HEK293 (cell line): ENCODE results near the gene EIF2S1.
A peak's percentile ranks its signal among the peaks of the same experiment; 100 is the strongest.

Source experiments
- CTCF ChIA-PET: fragments of 350-600 bp; formaldehyde crosslinking; extraction: SDS; loops from one replicate; lab custom pipeline; 2021; ENCODE audit warnings: antibody characterized with exemption; lab: Yijun Ruan, JAX
- POLR2A ChIA-PET: fragments of 300-600 bp; formaldehyde crosslinking; extraction: SDS; loops from one replicate; lab custom pipeline; 2020; ENCODE audit warnings: antibody characterized with exemption, inconsistent platforms; lab: Yijun Ruan, JAX
- H3K27ac ChIP-seq: fragments of 200-500 bp; sonication (Bioruptor generic); 2 replicates; pipeline ENCODE4 v1.5.1; 2014; ENCODE audit warnings: low read depth, low read length, control low read depth, inconsistent platforms; ENCODE audit errors: extremely low read depth
- H3K36me3 ChIP-seq, 2 experiments: fragments of 200-500 bp in 1 of 2; sonication (Bioruptor generic) in 1 of 2; 1 replicate in 1 of 2; 2 replicates in 1 of 2; pipeline ENCODE4 v1.5.1; 2014 to 2017; ENCODE audit warnings: inconsistent platforms in 2 of 2, low read length in 2 of 2; ENCODE audit not compliant: control insufficient read depth in 2 of 2, insufficient read depth in 1 of 2
- H3K4me1 ChIP-seq: fragments of 200-500 bp; sonication (Bioruptor generic); 2 replicates; pipeline ENCODE4 v1.5.1; 2014; ENCODE audit warnings: mild to moderate bottlenecking, low read length, inconsistent platforms; ENCODE audit not compliant: control insufficient read depth, insufficient read depth
- H3K4me3 ChIP-seq: 2 replicates; pipeline ENCODE4 v1.5.1; 2011; ENCODE audit warnings: low read depth, mild to moderate bottlenecking, control low read depth, low read length, moderate library complexity
- H3K9me3 ChIP-seq: fragments of 200-500 bp; sonication (Bioruptor generic); 2 replicates; pipeline ENCODE4 v1.5.1; 2014; ENCODE audit warnings: low read depth, low read length, inconsistent platforms; ENCODE audit not compliant: control insufficient read depth, insufficient read depth
- FEZF1 ChIP-seq: fragments of 450-650 bp; formaldehyde crosslinking; IDR thresholded peaks from 2 replicates; pipeline ENCODE4 v1.5.1; 2016; ENCODE audit warnings: missing biosample characterization, missing genetic modification characterization
- GFI1B ChIP-seq: fragments of 450-650 bp; formaldehyde crosslinking; IDR thresholded peaks from 2 replicates; pipeline ENCODE4 v1.5.1; 2016; ENCODE audit warnings: missing biosample characterization, missing genetic modification characterization
- GLIS1 ChIP-seq: fragments of 450-650 bp; formaldehyde crosslinking; IDR thresholded peaks from 2 replicates; pipeline ENCODE4 v1.5.1; 2016; ENCODE audit warnings: missing biosample characterization, missing genetic modification characterization
- GLIS2 ChIP-seq: fragments of 450-650 bp; formaldehyde crosslinking; IDR thresholded peaks from 2 replicates; pipeline ENCODE4 v1.5.1; 2016; ENCODE audit warnings: missing biosample characterization, missing genetic modification characterization
- INSM2 ChIP-seq: fragments of 450-650 bp; formaldehyde crosslinking; IDR thresholded peaks from 2 replicates; pipeline ENCODE4 v1.5.1; 2016; ENCODE audit warnings: missing biosample characterization, missing genetic modification characterization
- MYNN ChIP-seq: fragments of 450-650 bp; formaldehyde crosslinking; IDR thresholded peaks from 2 replicates; pipeline ENCODE4 v1.5.1; 2016; ENCODE audit warnings: missing biosample characterization, missing genetic modification characterization, borderline replicate concordance
- MZF1 ChIP-seq: fragments of 450-650 bp; formaldehyde crosslinking; IDR thresholded peaks from 2 replicates; pipeline ENCODE4 v1.5.1; 2017; ENCODE audit warnings: missing biosample characterization, missing genetic modification characterization, borderline replicate concordance
- PATZ1 ChIP-seq: fragments of 450-650 bp; formaldehyde crosslinking; IDR thresholded peaks from 2 replicates; pipeline ENCODE4 v1.5.1; 2016; ENCODE audit warnings: missing biosample characterization, missing genetic modification characterization
- PBX3 ChIP-seq: sonication (generic); formaldehyde crosslinking; IDR thresholded peaks from 2 replicates; pipeline ENCODE4 v1.8.1; 2022; ENCODE audit warnings: mild to moderate bottlenecking, moderate library complexity, missing genetic modification reagents
- PRDM1 ChIP-seq: fragments of 450-650 bp; formaldehyde crosslinking; IDR thresholded peaks from 2 replicates; pipeline ENCODE4; 2016; ENCODE audit warnings: missing biosample characterization, missing genetic modification characterization
- TRIM28 ChIP-seq: IDR thresholded peaks from 2 replicates; pipeline ENCODE4 v1.6.1; 2011; ENCODE audit warnings: low read length, control low read depth, borderline replicate concordance
- WT1 ChIP-seq: fragments of 450-650 bp; formaldehyde crosslinking; IDR thresholded peaks from 2 replicates; pipeline ENCODE4 v1.5.1; 2016; ENCODE audit warnings: missing biosample characterization, missing genetic modification characterization
- ZBTB6 ChIP-seq: fragments of 450-650 bp; formaldehyde crosslinking; IDR thresholded peaks from 2 replicates; pipeline ENCODE4 v1.5.1; 2017; ENCODE audit warnings: missing biosample characterization, missing genetic modification characterization
- ZNF146 ChIP-seq: fragments of 450-650 bp; formaldehyde crosslinking; IDR thresholded peaks from 2 replicates; pipeline ENCODE4 v1.5.1; 2016; ENCODE audit warnings: missing biosample characterization, missing genetic modification characterization
- ZNF169 ChIP-seq: fragments of 450-650 bp; formaldehyde crosslinking; IDR thresholded peaks from 2 replicates; pipeline ENCODE4 v1.5.1; 2016; ENCODE audit warnings: missing biosample characterization, missing genetic modification characterization
- ZNF19 ChIP-seq: fragments of 450-650 bp; formaldehyde crosslinking; IDR thresholded peaks from 2 replicates; pipeline ENCODE4; 2016; ENCODE audit warnings: missing biosample characterization, missing genetic modification characterization, low read depth
- ZNF211 ChIP-seq: fragments of 450-650 bp; formaldehyde crosslinking; IDR thresholded peaks from 2 replicates; pipeline ENCODE4 v1.5.1; 2016; ENCODE audit warnings: low read depth, missing biosample characterization, missing genetic modification characterization
- ZNF23 ChIP-seq: fragments of 450-650 bp; formaldehyde crosslinking; IDR thresholded peaks from 2 replicates; pipeline ENCODE4 v1.5.1; 2016; ENCODE audit warnings: missing biosample characterization, missing genetic modification characterization, borderline replicate concordance
- ZNF341 ChIP-seq: fragments of 450-650 bp; formaldehyde crosslinking; IDR thresholded peaks from 2 replicates; pipeline ENCODE4; 2016; ENCODE audit warnings: low read depth, missing biosample characterization, missing genetic modification characterization
- ZNF416 ChIP-seq: fragments of 450-650 bp; formaldehyde crosslinking; IDR thresholded peaks from 2 replicates; pipeline ENCODE4 v1.5.1; 2016; ENCODE audit warnings: missing biosample characterization, missing genetic modification characterization
- ZNF558 ChIP-seq: fragments of 450-650 bp; formaldehyde crosslinking; IDR thresholded peaks from 2 replicates; pipeline ENCODE4 v1.5.1; 2016; ENCODE audit warnings: missing biosample characterization, missing genetic modification characterization
- ZNF692 ChIP-seq: fragments of 450-650 bp; formaldehyde crosslinking; IDR thresholded peaks from 2 replicates; pipeline ENCODE4 v1.5.1; 2016; ENCODE audit warnings: missing biosample characterization, missing genetic modification characterization
- ZNF768 ChIP-seq: fragments of 450-650 bp; formaldehyde crosslinking; IDR thresholded peaks from 2 replicates; pipeline ENCODE4 v1.5.1; 2018; ENCODE audit warnings: missing biosample characterization, mild to moderate bottlenecking, missing genetic modification characterization
- ZNF830 ChIP-seq: fragments of 450-650 bp; IDR thresholded peaks from 2 replicates; pipeline ENCODE4 v1.5.0; 2018; ENCODE audit warnings: missing biosample characterization, missing genetic modification characterization, low read depth, mild to moderate bottlenecking, moderate library complexity
- ZSCAN30 ChIP-seq: fragments of 450-650 bp; IDR thresholded peaks from 2 replicates; pipeline ENCODE4 v1.5.1; 2018; ENCODE audit warnings: missing biosample characterization, mild to moderate bottlenecking, missing genetic modification characterization, moderate library complexity

Gene EIF2S1

GRCh38 chr14:67411820-67412421 is 51.8 kb downstream of the EIF2S1 start, which contains the start of gene PLEK2:
Gene PLEK2 (minus strand): TSS chr14:67412165. CDS start chr14:67412059, 106 bp downstream.
- H3K9me3 ChIP-seq = no peaks in the 10 kb centered on the region
- CTCF ChIA-PET = interaction anchor here (0.7 kb wide), 1 partner anchor 1544 kb away, joined by 4 read pairs; no protein-coding TSS in a partner anchor
- no peaks in the 10 kb centered on the region for H3K36me3 ChIP-seq
- POLR2A ChIA-PET = interaction anchor here (1.0 kb wide), 1 partner anchor 52 kb away, joined by 3 read pairs; the partner anchor contains the start of genes ATP6V1D and EIF2S1
- peak within 1 kb of the TSS; percentile 45 for H3K4me3 ChIP-seq
- H3K4me1 ChIP-seq = peaks cover 4% of the 10 kb centered on the region
- H3K27ac ChIP-seq = no peak within 1 kb of the TSS
- 0 out of 2 replicates have a peak, but pooled peaks have one; percentile 45 for TF ChIP-seq PBX3
- TF ChIP-seq ZNF558 = no peak
- no peak for TF ChIP-seq GLIS2 (tag by site-specific recombination)

GRCh38 chr14:67413806-67414769 is 54.0 kb downstream of the EIF2S1 start:
- H3K27ac ChIP-seq = peak overlapping the region; percentile 12; the same call in 1 of the 2 replicates
- ChIA-PET POLR2A (interaction anchor here (1.4 to 1.5 kb wide), 2 partner anchors 54 to 281 kb away, joined by 4 to 8 read pairs; partner anchors contain the start of genes ATP6V1D, EIF2S1 and RDH11), CTCF (interaction anchor here (0.9 to 1.4 kb wide), 4 partner anchors 11 to 112 kb away, joined by 4 read pairs; no protein-coding TSS in a partner anchor)
- no peaks in the 10 kb centered on the region for H3K9me3 ChIP-seq
- H3K4me3 ChIP-seq = no peak overlapping the region
- H3K36me3 ChIP-seq = no peaks in the 10 kb centered on the region
- peaks cover 4% of the 10 kb centered on the region for H3K4me1 ChIP-seq
- TF ChIP-seq ZNF692 = no peak
- peak; percentile 47 for TF ChIP-seq ZNF341 (tag by site-specific recombination)
- no peak for TF ChIP-seq FEZF1 (tag by site-specific recombination)
- TF ChIP-seq ZNF19 = no peak
- TF ChIP-seq WT1 (tag by site-specific recombination) = no peak
- TF ChIP-seq ZBTB6 (tag by site-specific recombination) = no peak
- peak; percentile 50; the same call in 1 of the 2 replicates for TF ChIP-seq GLIS1
- no peak for TF ChIP-seq ZSCAN30 (tag by site-specific recombination)
- TF ChIP-seq MZF1 = no peak
- TF ChIP-seq GFI1B (tag by site-specific recombination) = no peak
- TF ChIP-seq ZNF416 = no peak
- no peak for TF ChIP-seq ZNF768
- TF ChIP-seq ZNF169 (tag by site-specific recombination) = no peak
- TF ChIP-seq INSM2 (tag by site-specific recombination) = no peak
- no peak for TF ChIP-seq PRDM1 (tag by site-specific recombination)
- TF ChIP-seq MYNN = no peak
- no peak for TF ChIP-seq ZNF146 (tag by site-specific recombination)
- peak; percentile 63; the same call in 1 of the 2 replicates for TF ChIP-seq TRIM28
- TF ChIP-seq ZNF211 (tag by site-specific recombination) = no peak
- no peak for TF ChIP-seq ZNF830 (tag by site-specific recombination)
- TF ChIP-seq ZNF23 (tag by site-specific recombination) = no peak
- peak; percentile 72 for TF ChIP-seq PATZ1 (tag by site-specific recombination)
